K562 (cell line): ENCODE data around the gene ARHGAP26. TPM values are rescaled to one million over a fixed set of nuclear protein-coding genes. Genes with fewer than 3 reads are reported as not detected.

Experiments used
- ERF ChIP-seq: fragments of 450-650 bp; formaldehyde crosslinking; IDR thresholded peaks from 2 replicates; pipeline ENCODE4 v1.4.0; 2020; ENCODE audit warnings: mild to moderate bottlenecking, mixed read lengths
- ILF3 ChIP-seq: fragments of 450-650 bp; IDR thresholded peaks from 2 replicates; pipeline ENCODE4 v1.6.1; 2018; ENCODE audit warnings: antibody characterized with exemption, mild to moderate bottlenecking, moderate library complexity, borderline replicate concordance
- MYBL2 ChIP-seq, 2 experiments: fragments of 450-650 bp in 1 of 2; sonication (generic) in 1 of 2; formaldehyde crosslinking in 1 of 2; IDR thresholded peaks; 2 replicates each; pipeline versions ENCODE4 v1.6.1 to v1.8.1; 2017 to 2022; ENCODE audit warnings: borderline replicate concordance in 1 of 2, inconsistent platforms in 1 of 2, low read depth in 1 of 2, mild to moderate bottlenecking in 1 of 2, missing genetic modification reagents in 1 of 2, moderate library complexity in 1 of 2
- NFATC3 ChIP-seq: fragments of 450-650 bp; IDR thresholded peaks from 2 replicates; pipeline ENCODE4 v1.6.1; 2017; ENCODE audit warnings: mild to moderate bottlenecking
- RNF2 ChIP-seq: sonication (generic); IDR thresholded peaks from 2 replicates; pipeline ENCODE4 v1.6.1; 2016
- SIX5 ChIP-seq, 2 experiments: IDR thresholded peaks; 2 replicates each; pipeline ENCODE4 v1.6.1; 2011; ENCODE audit warnings: low read length in 2 of 2, borderline replicate concordance in 1 of 2, low read depth in 1 of 2, mild to moderate bottlenecking in 1 of 2, moderate library complexity in 1 of 2; ENCODE audit not compliant: insufficient read depth in 1 of 2
- ZBED1 ChIP-seq: IDR thresholded peaks from 2 replicates; pipeline ENCODE4 v1.6.1; 2014
- ZNF263 ChIP-seq: sonication (generic); formaldehyde crosslinking; IDR thresholded peaks from 2 replicates; pipeline ENCODE4 v1.8.0; 2022; ENCODE audit warnings: mild to moderate bottlenecking, missing genetic modification reagents, borderline replicate concordance
- ZNF311 ChIP-seq: fragments of 250-450 bp; sonication (Bioruptor Pico); IDR thresholded peaks from 2 replicates; pipeline ENCODE4 v1.4.0; 2020; ENCODE audit warnings: mild to moderate bottlenecking, moderate library complexity
- ZNF41 ChIP-seq: fragments of 250-450 bp; sonication (Bioruptor Pico); conservative IDR thresholded peaks from 2 replicates; pipeline ENCODE4 v1.4.0; 2020; ENCODE audit warnings: mild to moderate bottlenecking
- ZNF507 ChIP-seq: conservative IDR thresholded peaks from 2 replicates; pipeline ENCODE4 v1.6.1; 2017; ENCODE audit warnings: missing genetic modification characterization, missing compliant biosample characterization
- polyA plus RNA-seq, 8 experiments: library from polyadenylated mRNA; depleted of rRNA in 4 of 8; stranded (reverse) in 5 of 8; unstranded in 3 of 8; fragments of >200 nt; fragmentation: Nextera tagmentation in 2 of 8; fragmentation: Illumina TruSeq in 1 of 8; extraction: Ambion mirVana in 2 of 8; extraction: Trizol in 1 of 8; gene quantifications; 2 replicates each; pipeline versions ENCODE4 v1.2.1 to v1.2.3, GENCODE V29; 2011 to 2014; ENCODE audit warnings: inconsistent platforms in 1 of 8, missing spikeins in 1 of 8
- total RNA-seq, 7 experiments: library from RNA; depleted of rRNA in 6 of 7; stranded (reverse); fragments of >200 nt in 6 of 7; fragmentation: Illumina TruSeq in 2 of 7; extraction: Trizol in 2 of 7; gene quantifications; 2 replicates each; pipeline versions ENCODE4 v1.2.1 to v1.2.3, GENCODE V29; 2011 to 2021; ENCODE audit warnings: low replicate concordance in 1 of 7
- TF ChIP-seq, protein P1 (sequence below): fragments of 450-650 bp; IDR thresholded peaks from 2 replicates; pipeline ENCODE4 v1.7.1; 2018; ENCODE audit warnings: mild to moderate bottlenecking, low read depth; ENCODE audit not compliant: partially characterized antibody
- TF ChIP-seq, protein P2 (sequence below): fragments of 250-450 bp; sonication (Bioruptor Pico); IDR thresholded peaks from 2 replicates; pipeline ENCODE4 v1.5.1; 2021; ENCODE audit warnings: mild to moderate bottlenecking
- TF ChIP-seq, protein P3 (sequence below): sonication (generic); formaldehyde crosslinking; IDR thresholded peaks from 2 replicates; pipeline ENCODE4 v1.8.0; 2022; ENCODE audit warnings: mild to moderate bottlenecking, missing genetic modification reagents
- TF ChIP-seq, protein P4 (sequence below), 2 experiments: fragments of 450-650 bp in 1 of 2; sonication (generic) in 1 of 2; formaldehyde crosslinking; conservative IDR thresholded peaks; 2 replicates each; pipeline versions ENCODE4 v1.4.0 to v1.8.1; 2020 to 2022; ENCODE audit warnings: mild to moderate bottlenecking in 1 of 2, missing genetic modification reagents in 1 of 2

Gene ARHGAP26
- total and polyA plus RNA-seq, 9 of the 15 experiments (the other 6 are each of a cell fraction or from before 2014, with no cell fraction given) = 0.13 to 1.1 (median 0.55) TPM

DNA sequence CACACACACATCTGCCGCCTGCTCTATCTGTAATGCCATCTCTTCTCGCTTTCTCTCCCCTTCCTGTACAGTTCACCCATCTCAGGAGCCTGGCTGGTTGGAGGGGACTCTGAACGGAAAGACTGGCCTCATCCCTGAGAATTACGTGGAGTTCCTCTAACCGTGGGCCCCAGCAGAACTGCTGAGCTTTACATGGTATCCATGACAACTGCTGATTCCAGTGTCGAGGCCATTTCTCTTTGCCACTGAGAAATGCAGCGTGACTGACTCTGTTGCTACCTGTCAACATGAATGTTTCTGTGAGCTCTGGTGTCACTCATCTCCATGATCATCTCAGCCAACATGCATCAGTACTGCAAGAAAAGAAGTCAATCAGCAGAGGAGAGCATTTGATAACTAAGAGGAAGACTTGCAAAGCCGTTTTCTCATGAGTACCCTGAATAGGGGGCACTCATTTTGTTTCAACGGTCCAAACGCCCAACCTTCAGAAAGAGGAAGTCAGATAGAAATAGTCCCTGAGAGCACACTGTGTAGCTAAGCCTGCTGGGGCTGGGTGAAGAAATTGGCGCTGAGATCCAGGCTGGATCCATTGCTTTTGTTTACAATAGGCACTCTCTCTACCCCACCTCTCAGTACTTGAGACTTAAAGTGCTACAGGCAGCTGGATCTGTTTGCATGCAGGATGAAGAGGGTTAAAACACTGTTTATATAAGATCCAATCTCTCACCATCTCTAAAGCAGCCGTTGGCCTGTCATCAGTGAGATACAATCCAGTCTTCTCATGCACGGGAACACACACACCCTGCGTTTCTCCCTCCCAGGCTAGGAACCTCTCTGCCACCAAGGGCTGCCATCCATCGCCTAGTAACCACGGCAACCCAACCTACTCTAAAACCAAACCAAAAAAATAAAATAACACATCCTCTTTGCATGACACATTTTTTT lies 452.4 kb downstream of the ARHGAP26 start (continued):
- TF ChIP-seq, protein P1, sequence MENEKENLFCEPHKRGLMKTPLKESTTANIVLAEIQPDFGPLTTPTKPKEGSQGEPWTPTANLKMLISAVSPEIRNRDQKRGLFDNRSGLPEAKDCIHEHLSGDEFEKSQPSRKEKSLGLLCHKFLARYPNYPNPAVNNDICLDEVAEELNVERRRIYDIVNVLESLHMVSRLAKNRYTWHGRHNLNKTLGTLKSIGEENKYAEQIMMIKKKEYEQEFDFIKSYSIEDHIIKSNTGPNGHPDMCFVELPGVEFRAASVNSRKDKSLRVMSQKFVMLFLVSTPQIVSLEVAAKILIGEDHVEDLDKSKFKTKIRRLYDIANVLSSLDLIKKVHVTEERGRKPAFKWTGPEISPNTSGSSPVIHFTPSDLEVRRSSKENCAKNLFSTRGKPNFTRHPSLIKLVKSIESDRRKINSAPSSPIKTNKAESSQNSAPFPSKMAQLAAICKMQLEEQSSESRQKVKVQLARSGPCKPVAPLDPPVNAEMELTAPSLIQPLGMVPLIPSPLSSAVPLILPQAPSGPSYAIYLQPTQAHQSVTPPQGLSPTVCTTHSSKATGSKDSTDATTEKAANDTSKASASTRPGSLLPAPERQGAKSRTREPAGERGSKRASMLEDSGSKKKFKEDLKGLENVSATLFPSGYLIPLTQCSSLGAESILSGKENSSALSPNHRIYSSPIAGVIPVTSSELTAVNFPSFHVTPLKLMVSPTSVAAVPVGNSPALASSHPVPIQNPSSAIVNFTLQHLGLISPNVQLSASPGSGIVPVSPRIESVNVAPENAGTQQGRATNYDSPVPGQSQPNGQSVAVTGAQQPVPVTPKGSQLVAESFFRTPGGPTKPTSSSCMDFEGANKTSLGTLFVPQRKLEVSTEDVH = no peak
- TF ChIP-seq ILF3 = no peak
- TF ChIP-seq, protein P2, sequence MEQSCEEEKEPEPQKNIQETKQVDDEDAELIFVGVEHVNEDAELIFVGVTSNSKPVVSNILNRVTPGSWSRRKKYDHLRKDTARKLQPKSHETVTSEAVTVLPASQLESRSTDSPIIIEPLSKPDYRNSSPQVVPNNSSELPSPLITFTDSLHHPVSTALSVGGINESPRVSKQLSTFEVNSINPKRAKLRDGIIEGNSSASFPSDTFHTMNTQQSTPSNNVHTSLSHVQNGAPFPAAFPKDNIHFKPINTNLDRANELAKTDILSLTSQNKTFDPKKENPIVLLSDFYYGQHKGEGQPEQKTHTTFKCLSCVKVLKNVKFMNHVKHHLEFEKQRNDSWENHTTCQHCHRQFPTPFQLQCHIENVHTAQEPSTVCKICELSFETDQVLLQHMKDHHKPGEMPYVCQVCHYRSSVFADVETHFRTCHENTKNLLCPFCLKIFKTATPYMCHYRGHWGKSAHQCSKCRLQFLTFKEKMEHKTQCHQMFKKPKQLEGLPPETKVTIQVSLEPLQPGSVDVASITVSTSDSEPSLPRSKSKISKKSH (CRISPR knock-in tag) = no peak
- TF ChIP-seq ZNF41 (CRISPR knock-in tag) = no peak
- TF ChIP-seq, protein P3, sequence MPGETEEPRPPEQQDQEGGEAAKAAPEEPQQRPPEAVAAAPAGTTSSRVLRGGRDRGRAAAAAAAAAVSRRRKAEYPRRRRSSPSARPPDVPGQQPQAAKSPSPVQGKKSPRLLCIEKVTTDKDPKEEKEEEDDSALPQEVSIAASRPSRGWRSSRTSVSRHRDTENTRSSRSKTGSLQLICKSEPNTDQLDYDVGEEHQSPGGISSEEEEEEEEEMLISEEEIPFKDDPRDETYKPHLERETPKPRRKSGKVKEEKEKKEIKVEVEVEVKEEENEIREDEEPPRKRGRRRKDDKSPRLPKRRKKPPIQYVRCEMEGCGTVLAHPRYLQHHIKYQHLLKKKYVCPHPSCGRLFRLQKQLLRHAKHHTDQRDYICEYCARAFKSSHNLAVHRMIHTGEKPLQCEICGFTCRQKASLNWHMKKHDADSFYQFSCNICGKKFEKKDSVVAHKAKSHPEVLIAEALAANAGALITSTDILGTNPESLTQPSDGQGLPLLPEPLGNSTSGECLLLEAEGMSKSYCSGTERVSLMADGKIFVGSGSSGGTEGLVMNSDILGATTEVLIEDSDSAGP (CRISPR knock-in tag) = no peak
- TF ChIP-seq ZNF507 = no peak
- TF ChIP-seq ZNF263 (CRISPR knock-in tag) = no peak
- no peak; the same call in 1 of the 2 replicates for TF ChIP-seq ZNF311 (CRISPR knock-in tag)
- no peak for TF ChIP-seq ERF
- TF ChIP-seq RNF2 = no peak; the same call in 1 of the 2 replicates
- no peak for TF ChIP-seq SIX5 (IDR thresholded peaks at IDR 0.05; ENCODE audit: borderline replicate concordance in 1 of 2, insufficient read depth in 1 of 2, low read depth in 1 of 2, low read length in 2 of 2)
- TF ChIP-seq NFATC3 = no peak
- TF ChIP-seq ZBED1 = no peak
- TF ChIP-seq MYBL2 (IDR thresholded peaks at IDR 0.05; ENCODE audit: low read depth) = peak; percentile 12; the same call in 1 of the 2 replicates
- TF ChIP-seq MYBL2 (CRISPR knock-in tag; IDR thresholded peaks at IDR 0.05; ENCODE audit: borderline replicate concordance) = no peak
- TF ChIP-seq, protein P4, sequence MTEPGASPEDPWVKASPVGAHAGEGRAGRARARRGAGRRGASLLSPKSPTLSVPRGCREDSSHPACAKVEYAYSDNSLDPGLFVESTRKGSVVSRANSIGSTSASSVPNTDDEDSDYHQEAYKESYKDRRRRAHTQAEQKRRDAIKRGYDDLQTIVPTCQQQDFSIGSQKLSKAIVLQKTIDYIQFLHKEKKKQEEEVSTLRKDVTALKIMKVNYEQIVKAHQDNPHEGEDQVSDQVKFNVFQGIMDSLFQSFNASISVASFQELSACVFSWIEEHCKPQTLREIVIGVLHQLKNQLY (CRISPR knock-in tag; conservative IDR thresholded peaks at IDR 0.05) = no peak
